IMR-90 (cell line): ENCODE data around the gene METTL17. TPM values are rescaled to one million over a fixed set of nuclear protein-coding genes. Genes with fewer than 3 reads are reported as not detected.

Source experiments
- ATAC-seq: fragments of 200-7000 bp; cut with Tn5 transposase; 2 replicates; pipeline ENCODE4 v1.9.1; 2020; ENCODE audit warnings: low read depth, mild to moderate bottlenecking, moderate library complexity
- BruUV-seq: library from RNA; stranded (reverse); fragments of 400-500 nt; replicated peaks from 2 replicates; lab custom pipeline; 2021; lab: Mats Ljungman, UMichigan
- CTCF ChIA-PET: fragments of 300-600 bp; formaldehyde crosslinking; extraction: SDS; loops from one replicate; lab custom pipeline; 2021; ENCODE audit warnings: antibody characterized with exemption; lab: Yijun Ruan, JAX
- POLR2A ChIA-PET: fragments of 300-600 bp; sonication (Branson Sonifier 250); formaldehyde crosslinking; loops from one replicate; lab custom pipeline; 2022; ENCODE audit warnings: antibody characterized with exemption; ENCODE audit not compliant: unreplicated experiment; lab: Charles Lee
- DNase-seq: peaks from one replicate; pipeline ENCODE4 v3.0.0; 2013
- H2AFZ ChIP-seq: replicated peaks from 2 replicates; pipeline ENCODE3; 2013; ENCODE audit warnings: low read length, mild to moderate bottlenecking; ENCODE audit not compliant: poor library complexity
- H2AK5ac ChIP-seq: 2 replicates; pipeline ENCODE4 v1.6.1; 2013; ENCODE audit warnings: low read depth, low read length, inconsistent platforms
- H2AK9ac ChIP-seq: replicated peaks from 2 replicates; pipeline ENCODE3; 2013; ENCODE audit warnings: mild to moderate bottlenecking, low read depth, low read length, moderate library complexity; ENCODE audit not compliant: poor library complexity
- H2BK120ac ChIP-seq: 2 replicates; pipeline ENCODE4 v1.6.1; 2013; ENCODE audit warnings: low read depth, low read length, inconsistent platforms
- H2BK15ac ChIP-seq: 3 replicates; pipeline ENCODE4 v1.6.1; 2013; ENCODE audit warnings: low read depth, low read length, inconsistent platforms
- H2BK20ac ChIP-seq: 2 replicates; pipeline ENCODE4 v1.6.1; 2013; ENCODE audit warnings: low read depth, mild to moderate bottlenecking, inconsistent platforms, low read length, moderate library complexity
- H2BK5ac ChIP-seq: 2 replicates; pipeline ENCODE4 v1.6.1; 2013; ENCODE audit warnings: mild to moderate bottlenecking, low read depth, low read length, inconsistent platforms; ENCODE audit not compliant: poor library complexity, severe bottlenecking
- H3K14ac ChIP-seq: replicated peaks from 2 replicates; pipeline ENCODE4 v1.6.1; 2013; ENCODE audit warnings: low read depth, low read length, inconsistent platforms
- H3K18ac ChIP-seq: 2 replicates; pipeline ENCODE4 v1.6.1; 2013; ENCODE audit warnings: low read depth, low read length, control low read depth
- H3K23ac ChIP-seq: 2 replicates; pipeline ENCODE4 v1.6.1; 2013; ENCODE audit warnings: low read depth, low read length, inconsistent platforms
- H3K27ac ChIP-seq: 2 replicates; pipeline ENCODE4 v1.5.1; 2013; ENCODE audit warnings: mild to moderate bottlenecking, control low read depth, low read length; ENCODE audit not compliant: insufficient read depth
- H3K27me3 ChIP-seq: 2 replicates; pipeline ENCODE4 v1.6.1; 2013; ENCODE audit warnings: low read length; ENCODE audit not compliant: control insufficient read depth, insufficient read depth
- H3K36me3 ChIP-seq: 2 replicates; pipeline ENCODE4 v1.6.1; 2013; ENCODE audit warnings: low read length, mixed read lengths; ENCODE audit not compliant: control insufficient read depth, insufficient read depth
- H3K4ac ChIP-seq: 2 replicates; pipeline ENCODE4 v1.6.1; 2013; ENCODE audit warnings: low read depth, low read length, inconsistent platforms
- H3K4me1 ChIP-seq: 2 replicates; pipeline ENCODE4 v1.6.1; 2013; ENCODE audit warnings: low read length, mixed read lengths; ENCODE audit not compliant: control insufficient read depth, insufficient read depth
- H3K4me2 ChIP-seq: 2 replicates; pipeline ENCODE4 v1.6.1; 2013; ENCODE audit warnings: low read depth, mild to moderate bottlenecking, control low read depth, low read length, moderate library complexity
- H3K4me3 ChIP-seq: 2 replicates; pipeline ENCODE4 v1.5.1; 2013; ENCODE audit warnings: low read depth, mild to moderate bottlenecking, control low read depth, low read length, moderate library complexity; ENCODE audit not compliant: insufficient read depth
- H3K56ac ChIP-seq: 2 replicates; pipeline ENCODE4 v1.6.1; 2013; ENCODE audit warnings: low read length, inconsistent platforms; ENCODE audit not compliant: insufficient read depth; ENCODE audit errors: extremely low read depth
- H3K79me1 ChIP-seq, 2 experiments: 2 replicates each; pipeline ENCODE4 v1.6.1; 2013; ENCODE audit warnings: low read length in 2 of 2, inconsistent platforms in 1 of 2, low read depth in 1 of 2
- H3K9ac ChIP-seq: 2 replicates; pipeline ENCODE4 v1.6.1; 2013; ENCODE audit warnings: low read depth, low read length, control low read depth
- H3K9me1 ChIP-seq: 2 replicates; pipeline ENCODE4 v1.6.1; 2013; ENCODE audit warnings: low read length, inconsistent platforms; ENCODE audit not compliant: insufficient read depth
- H3K9me3 ChIP-seq: 2 replicates; pipeline ENCODE4 v1.6.1; 2013; ENCODE audit warnings: low read length; ENCODE audit not compliant: control insufficient read depth, insufficient read depth
- H4K20me1 ChIP-seq: 2 replicates; pipeline ENCODE4 v1.6.1; 2013; ENCODE audit warnings: low read length, inconsistent platforms; ENCODE audit not compliant: insufficient read depth
- H4K5ac ChIP-seq: 2 replicates; pipeline ENCODE4 v1.6.1; 2013; ENCODE audit warnings: mild to moderate bottlenecking, low read depth, low read length, control low read depth
- H4K8ac ChIP-seq, 2 experiments: 2 replicates each; pipeline ENCODE4 v1.6.1; 2013; ENCODE audit warnings: low read depth in 2 of 2, low read length in 2 of 2, control low read depth in 1 of 2, inconsistent platforms in 1 of 2
- H4K91ac ChIP-seq: 2 replicates; pipeline ENCODE4 v1.6.1; 2013; ENCODE audit warnings: low read depth, low read length, inconsistent platforms; ENCODE audit not compliant: insufficient read depth
- BHLHE40 ChIP-seq: fragments of 150-350 bp; IDR thresholded peaks from 2 replicates; pipeline ENCODE4 v1.6.1; 2016; ENCODE audit warnings: mild to moderate bottlenecking, low read depth, low read length
- MAFK ChIP-seq: IDR thresholded peaks from 2 replicates; pipeline ENCODE4 v1.6.1; 2012; ENCODE audit warnings: low read depth, low read length, improper control_type of control experiment
- MAZ ChIP-seq: IDR thresholded peaks from 2 replicates; pipeline ENCODE4 v1.6.1; 2012; ENCODE audit warnings: low read depth, mild to moderate bottlenecking, low read length, improper control_type of control experiment, moderate library complexity, borderline replicate concordance
- NFE2L2 ChIP-seq: fragments of 150-350 bp; IDR thresholded peaks from 2 replicates; pipeline ENCODE4 v1.6.1; 2016; ENCODE audit warnings: low read depth, mild to moderate bottlenecking, low read length
- SMC3 ChIP-seq: fragments of 150-350 bp; IDR thresholded peaks from 2 replicates; pipeline ENCODE4 v1.6.1; 2016; ENCODE audit warnings: low read depth, mild to moderate bottlenecking, antibody characterized with exemption, low read length, moderate library complexity
- WGBS, 2 experiments: methylation state at CpG; one replicate each; pipeline versions ENCODE4 v1.1.5 to v1.1.7; 2013; ENCODE audit warnings: missing lambda C conversion rate in 2 of 2; ENCODE audit not compliant: insufficient read length in 1 of 2; ENCODE audit errors: extremely low coverage in 2 of 2; 5-methylcytosine and 5-hydroxymethylcytosine counted together
- dilution Hi-C: fragments of 300-500 bp; cut with HindIII; formaldehyde crosslinking; loops from one replicate; pipeline ENCODE4 v1.14.3; 2018; ENCODE audit warnings: low sequenced_read_pairs; ENCODE audit not compliant: unreplicated experiment
- in situ Hi-C: fragments of 300-500 bp; cut with MboI; formaldehyde crosslinking; loops from 3 replicates; pipeline ENCODE4 v1.14.3; 2019; ENCODE audit warnings: low sequenced_read_pairs, inconsistent platforms, mixed read lengths
- intact Hi-C: fragments of 100-400 bp; cut with micrococcal nuclease; formaldehyde crosslinking; loops from 2 replicates; pipeline ENCODE4 v1.10.0; 2022
- polyA plus RNA-seq, 3 experiments: library from polyadenylated mRNA; depleted of rRNA; stranded (reverse); fragments of >200 nt; gene quantifications; 2 replicates each; pipeline ENCODE4 v1.2.3, GENCODE V29; 2012; ENCODE audit warnings: low replicate concordance in 1 of 3
- total RNA-seq: library from RNA; depleted of rRNA; stranded (reverse); fragments of >200 nt; gene quantifications from 2 replicates; pipeline ENCODE4 v1.2.3, GENCODE V29; 2012
- TF ChIP-seq, protein P1 (sequence below): fragments of 150-350 bp; IDR thresholded peaks from 2 replicates; pipeline ENCODE4 v1.6.1; 2016; ENCODE audit warnings: low read depth, mild to moderate bottlenecking, low read length, moderate library complexity, borderline replicate concordance

Gene METTL17
- total and polyA plus RNA-seq, 2 of the 4 experiments (the other 2 are of a cell fraction): 32.8 to 69.7 TPM

DNA sequence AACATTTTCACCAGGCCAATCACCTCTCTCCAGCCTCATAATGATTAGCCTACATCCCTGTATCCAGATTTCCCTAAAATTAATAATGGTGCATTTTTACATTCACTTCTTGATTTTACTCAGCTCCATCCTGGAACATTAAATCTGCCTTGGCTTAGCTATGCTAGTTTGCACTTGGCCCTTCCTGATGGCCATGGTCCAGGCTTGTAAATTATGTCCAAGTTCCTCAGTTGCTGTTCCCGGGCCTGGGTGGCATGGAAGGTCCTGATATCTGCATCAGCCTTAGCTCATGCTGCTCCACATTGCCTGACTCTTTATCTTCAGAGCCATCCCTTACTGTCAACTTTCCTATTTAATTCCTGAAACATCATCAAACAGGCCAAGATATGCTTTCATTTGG lies 11.1 kb upstream of the METTL17 start:
- no peaks in the 10 kb centered on the region for H3K36me3 ChIP-seq
- H2BK120ac ChIP-seq: no peak overlapping the region
- no peak overlapping the region for H2AK5ac ChIP-seq
- no peaks in the 10 kb centered on the region for H3K9me3 ChIP-seq
- intact Hi-C loops (no loop called here), in situ Hi-C loops (loop anchor here (25.0 kb wide), 1 partner anchor 641 kb away; the partner anchor contains the start of genes CCNB1IP1 and PARP2), dilution Hi-C loops (no loop called here)
- H3K27me3 ChIP-seq: peaks cover 2% of the 10 kb centered on the region; the same call in 1 of the 2 replicates
- TF ChIP-seq BHLHE40 (no peak), MAZ (no peak), MAFK (no peak), NFE2L2 (no peak), SMC3 (no peak)
- TF ChIP-seq, protein P1, sequence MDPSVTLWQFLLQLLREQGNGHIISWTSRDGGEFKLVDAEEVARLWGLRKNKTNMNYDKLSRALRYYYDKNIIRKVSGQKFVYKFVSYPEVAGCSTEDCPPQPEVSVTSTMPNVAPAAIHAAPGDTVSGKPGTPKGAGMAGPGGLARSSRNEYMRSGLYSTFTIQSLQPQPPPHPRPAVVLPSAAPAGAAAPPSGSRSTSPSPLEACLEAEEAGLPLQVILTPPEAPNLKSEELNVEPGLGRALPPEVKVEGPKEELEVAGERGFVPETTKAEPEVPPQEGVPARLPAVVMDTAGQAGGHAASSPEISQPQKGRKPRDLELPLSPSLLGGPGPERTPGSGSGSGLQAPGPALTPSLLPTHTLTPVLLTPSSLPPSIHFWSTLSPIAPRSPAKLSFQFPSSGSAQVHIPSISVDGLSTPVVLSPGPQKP: no peak
- H3K4ac ChIP-seq: no peak overlapping the region
- no TSS peak for BruUV-seq
- DNase-seq (no peak), ATAC-seq (no peak)
- H2BK15ac ChIP-seq: no peak overlapping the region
- H3K27ac ChIP-seq: no peak overlapping the region
- H3K9ac ChIP-seq: no peak overlapping the region
- H4K5ac ChIP-seq: no peak overlapping the region
- H2BK5ac ChIP-seq: no peak overlapping the region
- H3K56ac ChIP-seq: no peak overlapping the region
- H3K4me2 ChIP-seq: no peak overlapping the region
- H3K18ac ChIP-seq: no peak overlapping the region
- no peak overlapping the region for H3K4me3 ChIP-seq
- H2AFZ ChIP-seq: no peak overlapping the region
- H3K4me1 ChIP-seq: no peaks in the 10 kb centered on the region; the same call in 1 of the 2 replicates
- H4K8ac ChIP-seq: no peak overlapping the region
- H2AK9ac ChIP-seq: no peak overlapping the region
- no peak overlapping the region for H3K14ac ChIP-seq
- H3K9me1 ChIP-seq: no peaks in the 10 kb centered on the region; the same call in 1 of the 2 replicates
- no peaks in the 10 kb centered on the region for H3K79me1 ChIP-seq
- no peak overlapping the region for H2BK20ac ChIP-seq
- ChIA-PET POLR2A (interaction anchor here (0.6 kb wide), 1 partner anchor 288 kb away, joined by 4 read pairs; no protein-coding TSS in a partner anchor), CTCF (interaction anchor here (0.6 to 1.1 kb wide), 2 partner anchors 8 to 121 kb away, joined by 3 read pairs; no protein-coding TSS in a partner anchor)
- no peaks in the 10 kb centered on the region for H4K20me1 ChIP-seq
- no peak overlapping the region for H4K91ac ChIP-seq
- no CpG with 5 or more reads among the region's 1 CpG for WGBS, 2 experiments
- no peak overlapping the region for H3K23ac ChIP-seq
